Spleen (tissue), 7 donors: Measurements from ENCODE around the gene EIF2S2.

Source experiments
- CTCF ChIP-seq, 11 experiments: fragments of 200-600 bp in 7 of 11; fragments of 450-650 bp in 4 of 11; sonication (generic) in 4 of 11; IDR thresholded peaks in 8 of 11; conservative IDR thresholded peaks in 3 of 11; 1 replicate in 7 of 11; 2 replicates in 4 of 11; pipeline versions ENCODE4 v1.4.0 to v1.8.0; 2016 to 2021; ENCODE audit warnings: antibody characterized with exemption in 11 of 11, inconsistent platforms in 4 of 11, mild to moderate bottlenecking in 1 of 11
- POLR2A ChIP-seq, 3 donors: fragments of 450-650 bp; IDR thresholded peaks; one replicate each; pipeline ENCODE4 v1.5.1; 2017; ENCODE audit warnings: antibody characterized with exemption in 3 of 3, mild to moderate bottlenecking in 1 of 3
- donor health status: DM: no; HTN: no; CAD: no; lungs with moderate emphysema.
- donor health status: DM: no; HTN: no; CAD: no.
- donor health status: DM: no; HTN: no; CAD: no.

DNA sequence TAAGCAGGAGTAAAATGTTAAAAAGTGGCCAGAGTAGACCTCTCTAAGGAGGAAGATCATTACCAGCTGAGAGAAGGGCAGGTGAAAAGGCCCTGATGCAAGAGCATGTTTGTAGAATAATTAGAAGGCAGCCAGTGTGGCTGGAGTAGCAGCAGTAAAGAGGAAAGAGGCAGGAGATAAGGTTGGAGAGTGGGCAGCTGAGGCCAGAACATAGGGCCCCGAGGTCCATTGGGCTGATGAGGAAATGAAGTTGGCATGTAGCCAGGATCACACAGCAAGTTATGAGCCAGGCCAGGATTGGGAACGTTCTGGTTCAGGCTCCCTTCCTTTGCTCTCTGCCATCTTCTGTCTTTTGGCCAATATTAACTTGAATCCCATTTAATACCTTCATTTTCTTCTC, 66.7 kb downstream of the EIF2S2 start:
- TF ChIP-seq CTCF (IDR thresholded peaks at IDR 0.05 in 8 of 11, conservative IDR thresholded peaks at IDR 0.05 in 3 of 11): no peak
- TF ChIP-seq POLR2A (IDR thresholded peaks at IDR 0.05): no peak
